CD4-positive, alpha-beta T cell (primary cell): ENCODE measurements around the gene USH1C. TPM values are rescaled to one million over a fixed set of nuclear protein-coding genes. Genes with fewer than 3 reads are reported as not detected.

Source experiments
- ATAC-seq: fragments of 200-7000 bp; cut with Tn5 transposase; one replicate; pipeline ENCODE4 v1.10.0; 2022; ENCODE audit warnings: mild to moderate bottlenecking; ENCODE audit not compliant: poor library complexity
- CTCF ChIA-PET: fragments of 350-600 bp; sonication (Branson Sonifier 250); formaldehyde crosslinking; loops from one replicate; lab custom pipeline; 2021; ENCODE audit warnings: antibody characterized with exemption, inconsistent platforms; lab: Charles Lee
- POLR2A ChIA-PET: fragments of 350-600 bp; sonication (Branson Sonifier 250); formaldehyde crosslinking; loops from one replicate; lab custom pipeline; 2021; ENCODE audit warnings: antibody characterized with exemption, inconsistent platforms; lab: Charles Lee
- DNase-seq, 14 experiments: peaks; one replicate each; pipeline ENCODE4 v3.0.0-alpha.2; 2013 to 2020; ENCODE audit warnings: mixed read lengths in 2 of 14
- H3K27ac ChIP-seq, 2 donors: one replicate each; pipeline versions ENCODE4 v1.5.1 to v1.7.0; 2013; ENCODE audit warnings: low read length in 2 of 2, low read depth in 1 of 2, mild to moderate bottlenecking in 1 of 2
- H3K27me3 ChIP-seq, 2 experiments: 1 replicate in 1 of 2; 2 replicates in 1 of 2; pipeline versions ENCODE4 v1.6.1 to v1.7.0; 2013; ENCODE audit warnings: low read length in 2 of 2, control low read depth in 1 of 2, mild to moderate bottlenecking in 1 of 2, moderate library complexity in 1 of 2; ENCODE audit not compliant: insufficient read depth in 2 of 2, control insufficient read depth in 1 of 2
- H3K36me3 ChIP-seq: one replicate; pipeline ENCODE4 v1.6.1; 2013; ENCODE audit warnings: low read length, control low read depth; ENCODE audit not compliant: insufficient read depth
- H3K4me1 ChIP-seq: one replicate; pipeline ENCODE4 v1.6.1; 2013; ENCODE audit warnings: low read length, control low read depth; ENCODE audit not compliant: insufficient read depth
- H3K4me3 ChIP-seq: one replicate; pipeline ENCODE4 v1.5.1; 2013; ENCODE audit warnings: mild to moderate bottlenecking, low read length, moderate library complexity
- H3K9me3 ChIP-seq, 2 experiments: 1 replicate in 1 of 2; 2 replicates in 1 of 2; pipeline versions ENCODE4 v1.6.1 to v1.7.0; 2013; ENCODE audit warnings: low read length in 2 of 2, mild to moderate bottlenecking in 2 of 2, control low read depth in 1 of 2, moderate library complexity in 1 of 2; ENCODE audit not compliant: control insufficient read depth in 1 of 2, insufficient read depth in 1 of 2
- H3K27ac Mint-ChIP-seq: one replicate; pipeline ENCODE4 v1.8.0; 2020; ENCODE audit warnings: mixed read lengths
- H3K27me3 Mint-ChIP-seq: one replicate; pipeline ENCODE4 v1.8.0; 2021; ENCODE audit warnings: mixed read lengths
- H3K36me3 Mint-ChIP-seq: one replicate; pipeline ENCODE4 v1.8.0; 2021; ENCODE audit warnings: low read depth, mixed read lengths
- H3K4me1 Mint-ChIP-seq: one replicate; pipeline ENCODE4 v1.8.0; 2021; ENCODE audit warnings: low read depth, mixed read lengths
- H3K4me3 Mint-ChIP-seq: one replicate; pipeline ENCODE4 v1.8.0; 2020; ENCODE audit warnings: mild to moderate bottlenecking, mixed read lengths
- H3K9me3 Mint-ChIP-seq: one replicate; pipeline ENCODE4 v1.8.0; 2020; ENCODE audit warnings: mixed read lengths
- CTCF ChIP-seq: fragments of 200-600 bp; IDR thresholded peaks from one replicate; pipeline ENCODE4 v1.8.0; 2022; ENCODE audit warnings: antibody characterized with exemption, mild to moderate bottlenecking
- intact Hi-C, 2 experiments: fragments of 100-400 bp; cut with DNase I in 1 of 2; cut with micrococcal nuclease in 1 of 2; formaldehyde crosslinking; loops; one replicate each; pipeline versions ENCODE4 v1.15.1 to v1.9.0; 2023 to 2025; cut with DNase I, micrococcal nuclease
- total RNA-seq, 174 experiments: library from RNA in 2 of 174; stranded (reverse) in 2 of 174; gene quantifications; one replicate each; pipeline ENCODE4 v1.2.3 and lab custom pipeline; 2021 to 2026

Gene USH1C
- total RNA-seq, 2 experiments from 2014 or later, result not detected

- Mint-ChIP-seq H3K27me3 (peaks cover 37% of the 10 kb centered on the region), H3K27ac (no peak overlapping the region), H3K9me3 (no peaks in the 10 kb centered on the region), H3K4me3 (no peak overlapping the region), H3K36me3 (no peaks in the 10 kb centered on the region), H3K4me1 (no peaks in the 10 kb centered on the region)
- Histone ChIP-seq H3K4me3 (no peak overlapping the region), H3K27ac (no peak overlapping the region), H3K36me3 (no peaks in the 10 kb centered on the region), H3K9me3 (no peaks in the 10 kb centered on the region), H3K27me3 (peaks cover 0 to 4% of the 10 kb centered on the region in 2 experiments), H3K4me1 (no peaks in the 10 kb centered on the region)
- DNase-seq, result no peak
- POLR2A ChIA-PET, result no interaction called here
- no peak for TF ChIP-seq CTCF
- ATAC-seq, result no peak
- intact Hi-C loops, result no loop called here
- CTCF ChIA-PET, result no interaction called here
Measured at GRCh38 chr11:17490232-17490631, 54.0 kb downstream of the USH1C start.

GRCh38 chr11:17489751-17490150 is 54.5 kb downstream of the USH1C start:
- TF ChIP-seq CTCF, result no peak
- no peaks in the 10 kb centered on the region for H3K36me3 ChIP-seq
- H3K4me1 Mint-ChIP-seq, result no peaks in the 10 kb centered on the region
- intact Hi-C loops, result no loop called here
- H3K36me3 Mint-ChIP-seq, result no peaks in the 10 kb centered on the region
- ChIA-PET POLR2A (no interaction called here), CTCF (no interaction called here)
- H3K9me3 ChIP-seq, result no peaks in the 10 kb centered on the region
- no peak overlapping the region for H3K4me3 ChIP-seq
- H3K27ac Mint-ChIP-seq, result no peak overlapping the region
- peaks cover 37% of the 10 kb centered on the region for H3K27me3 Mint-ChIP-seq
- DNase-seq, result no peak
- H3K27ac ChIP-seq, result no peak overlapping the region
- peaks cover 0 to 4% of the 10 kb centered on the region in 2 experiments for H3K27me3 ChIP-seq
- no peaks in the 10 kb centered on the region for H3K9me3 Mint-ChIP-seq
- ATAC-seq, result no peak
- no peaks in the 10 kb centered on the region for H3K4me1 ChIP-seq
- no peak overlapping the region for H3K4me3 Mint-ChIP-seq

DNA sequence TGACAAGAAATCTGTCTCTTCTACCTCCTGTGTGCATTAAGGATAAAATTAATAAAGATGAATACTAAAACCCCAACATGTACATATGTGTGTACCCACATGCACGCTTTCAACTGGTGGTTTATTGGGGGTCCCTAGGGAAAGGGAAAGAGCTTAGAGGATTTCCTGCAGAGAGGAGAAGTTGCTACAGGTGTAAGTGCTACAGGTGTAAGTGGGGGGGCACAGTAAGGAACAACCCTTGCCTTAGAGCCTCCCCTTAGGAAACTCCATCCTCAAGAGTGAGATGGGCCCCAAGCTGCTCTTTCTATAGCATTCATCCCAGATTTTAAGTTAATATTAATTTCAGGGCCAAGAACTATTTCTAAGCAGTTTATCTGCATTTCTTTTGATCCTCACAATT is 55.7 kb downstream of the USH1C start:
- DNase-seq, result no peak
- CTCF ChIA-PET, result no interaction called here
- Histone ChIP-seq H3K27ac (no peak overlapping the region), H3K4me1 (no peaks in the 10 kb centered on the region), H3K27me3 (peaks cover 0 to 4% of the 10 kb centered on the region in 2 experiments), H3K36me3 (no peaks in the 10 kb centered on the region), H3K4me3 (no peak overlapping the region), H3K9me3 (no peaks in the 10 kb centered on the region)
- no peak for TF ChIP-seq CTCF
- intact Hi-C loops, result no loop called here
- ATAC-seq, result no peak
- H3K27me3 Mint-ChIP-seq, result peaks cover 37% of the 10 kb centered on the region
- H3K36me3 Mint-ChIP-seq, result no peaks in the 10 kb centered on the region
- no peaks in the 10 kb centered on the region for H3K9me3 Mint-ChIP-seq
- no peaks in the 10 kb centered on the region for H3K4me1 Mint-ChIP-seq
- H3K4me3 Mint-ChIP-seq, result no peak overlapping the region
- H3K27ac Mint-ChIP-seq, result no peak overlapping the region
- POLR2A ChIA-PET, result no interaction called here
